Esophagus muscularis mucosa (tissue), 3 donors: ENCODE data around the gene B3GNT2.

Experiments used
- CTCF ChIP-seq, 3 experiments: fragments of 200-600 bp in 2 of 3; fragments of 450-650 bp in 1 of 3; sonication (generic) in 2 of 3; IDR thresholded peaks; one replicate each; pipeline ENCODE4 v1.5.1; 2017 to 2019; ENCODE audit warnings: antibody characterized with exemption in 3 of 3, mild to moderate bottlenecking in 2 of 3, moderate library complexity in 1 of 3
- POLR2AphosphoS5 ChIP-seq, 2 donors: sonication (generic); formaldehyde crosslinking; IDR thresholded peaks; one replicate each; pipeline ENCODE4 v1.6.1; 2017; ENCODE audit warnings: antibody characterized with exemption in 2 of 2

GRCh38 chr2:62229082-62229605, 33.2 kb downstream of the B3GNT2 start:
- TF ChIP-seq CTCF (IDR thresholded peaks at IDR 0.05), result no peak
- no peak for TF ChIP-seq POLR2AphosphoS5 (IDR thresholded peaks at IDR 0.05)
